B cell (primary cell): ENCODE data around the gene IL17RC. TPM values are rescaled to one million over a fixed set of nuclear protein-coding genes. Genes with fewer than 3 reads are reported as not detected.
"Not testable (repeated sequence)": the region's sequence is repeated elsewhere in the genome, so short reads cannot be mapped to it uniquely, and the experiment has no call there.

Experiments
- ATAC-seq: fragments of 200-7000 bp; cut with Tn5 transposase; one replicate; pipeline ENCODE4 v1.10.0; 2021; ENCODE audit warnings: low read depth, mild to moderate bottlenecking, moderate number of reproducible peaks, moderate library complexity
- CTCF ChIA-PET: fragments of 350-600 bp; sonication (Branson Sonifier 250); formaldehyde crosslinking; loops from one replicate; lab custom pipeline; 2021; ENCODE audit warnings: antibody characterized with exemption, inconsistent platforms; lab: Charles Lee
- POLR2A ChIA-PET: fragments of 350-600 bp; sonication (Branson Sonifier 250); formaldehyde crosslinking; loops from one replicate; lab custom pipeline; 2021; ENCODE audit warnings: antibody characterized with exemption; lab: Charles Lee
- DNase-seq: peaks from one replicate; pipeline ENCODE4 v3.0.0; 2013
- H2AFZ ChIP-seq: 2 replicates; pipeline ENCODE4 v1.6.1; 2012; ENCODE audit warnings: mild to moderate bottlenecking, low read depth, low read length; ENCODE audit not compliant: insufficient read depth, poor library complexity, severe bottlenecking
- H3K27ac ChIP-seq, 2 donors: 1 replicate in 1 of 2; 2 replicates in 1 of 2; pipeline ENCODE4 v1.5.1; 2012 to 2013; ENCODE audit warnings: low read length in 2 of 2, mild to moderate bottlenecking in 2 of 2, moderate library complexity in 1 of 2
- H3K27me3 ChIP-seq, 4 experiments: fragments of 200-600 bp in 1 of 4; sonication (generic) in 1 of 4; replicated peaks in 1 of 4; 1 replicate in 2 of 4; 2 replicates in 2 of 4; pipeline versions ENCODE4 v1.6.1 to v1.7.0; 2013 to 2016; ENCODE audit warnings: low read length in 3 of 4, mild to moderate bottlenecking in 2 of 4, mixed read lengths in 1 of 4, moderate library complexity in 1 of 4; ENCODE audit not compliant: insufficient read depth in 4 of 4, control insufficient read depth in 3 of 4; ENCODE audit errors: control extremely low read depth in 1 of 4
- H3K36me3 ChIP-seq, 2 experiments: replicated peaks in 1 of 2; 1 replicate in 1 of 2; 2 replicates in 1 of 2; pipeline versions ENCODE4 v1.6.1 to v1.7.1; 2013; ENCODE audit warnings: low read length in 1 of 2; ENCODE audit not compliant: insufficient read depth in 2 of 2, control insufficient read depth in 1 of 2; ENCODE audit errors: control extremely low read depth in 1 of 2, extremely low read depth in 1 of 2
- H3K4me1 ChIP-seq, 2 donors: fragments of 200-600 bp in 1 of 2; sonication (generic) in 1 of 2; 1 replicate in 1 of 2; 2 replicates in 1 of 2; pipeline versions ENCODE4 v1.5.1 to v1.6.1; 2013 to 2017; ENCODE audit warnings: low read length in 2 of 2; ENCODE audit not compliant: control insufficient read depth in 2 of 2, insufficient read depth in 2 of 2
- H3K4me2 ChIP-seq: replicated peaks from 2 replicates; pipeline ENCODE3; 2012; ENCODE audit warnings: mild to moderate bottlenecking, low read depth, low read length; ENCODE audit not compliant: poor library complexity, severe bottlenecking
- H3K4me3 ChIP-seq, 5 experiments: fragments of 200-600 bp in 1 of 5; sonication (generic) in 1 of 5; 1 replicate in 3 of 5; 2 replicates in 2 of 5; pipeline versions ENCODE4 v1.5.1 to v1.7.0; 2011 to 2016; ENCODE audit warnings: low read length in 4 of 5, mild to moderate bottlenecking in 4 of 5, low read depth in 2 of 5, control low read depth in 1 of 5, moderate library complexity in 1 of 5; ENCODE audit not compliant: insufficient read depth in 1 of 5; ENCODE audit errors: control extremely low read depth in 1 of 5, extremely low read depth in 1 of 5
- H3K79me2 ChIP-seq: fragments of 200-600 bp; sonication (generic); one replicate; pipeline ENCODE4 v1.6.0; 2016; ENCODE audit warnings: low read length; ENCODE audit not compliant: control insufficient read depth, insufficient read depth
- H3K9ac ChIP-seq: fragments of 200-600 bp; sonication (generic); 2 replicates; pipeline ENCODE4 v1.6.1; 2017; ENCODE audit warnings: mild to moderate bottlenecking, low read length, moderate library complexity
- H3K9me3 ChIP-seq, 3 donors: one replicate each; pipeline versions ENCODE4 v1.6.1 to v1.7.1; 2013; ENCODE audit warnings: low read length in 2 of 3; ENCODE audit not compliant: control insufficient read depth in 2 of 3, insufficient read depth in 1 of 3; ENCODE audit errors: control extremely low read depth in 1 of 3
- H4K20me1 ChIP-seq: 2 replicates; pipeline ENCODE4 v1.6.0; 2012; ENCODE audit warnings: mild to moderate bottlenecking, low read length; ENCODE audit not compliant: insufficient read depth, control insufficient read depth, poor library complexity, severe bottlenecking
- H3K27ac Mint-ChIP-seq: one replicate; pipeline ENCODE4 v1.8.0; 2021; ENCODE audit warnings: mixed read lengths
- H3K27me3 Mint-ChIP-seq: one replicate; pipeline ENCODE4 v1.8.0; 2021; ENCODE audit warnings: mixed read lengths
- H3K4me1 Mint-ChIP-seq: one replicate; pipeline ENCODE4 v1.8.0; 2021; ENCODE audit warnings: mixed read lengths
- H3K4me3 Mint-ChIP-seq: one replicate; pipeline ENCODE4 v1.8.0; 2021; ENCODE audit warnings: mixed read lengths
- H3K9me3 Mint-ChIP-seq: one replicate; pipeline ENCODE4 v1.8.0; 2022; ENCODE audit warnings: mixed read lengths; ENCODE audit not compliant: insufficient read depth
- CTCF ChIP-seq: fragments of 200-600 bp; IDR thresholded peaks from one replicate; pipeline ENCODE4 v1.8.0; 2022; ENCODE audit warnings: antibody characterized with exemption, mild to moderate bottlenecking
- EZH2 ChIP-seq: IDR thresholded peaks from 2 replicates; pipeline ENCODE4 v1.6.1; 2012; ENCODE audit warnings: borderline replicate concordance, low read depth, mild to moderate bottlenecking, moderate library complexity, low read length; ENCODE audit not compliant: insufficient read depth, poor library complexity, severe bottlenecking
- WGBS: methylation state at CpG from one replicate; pipeline ENCODE4 v1.1.5; 2013; ENCODE audit warnings: missing lambda C conversion rate; ENCODE audit not compliant: insufficient coverage; 5-methylcytosine and 5-hydroxymethylcytosine counted together
- intact Hi-C: fragments of 100-400 bp; cut with micrococcal nuclease; formaldehyde crosslinking; loops from one replicate; pipeline ENCODE4 v1.10.0; 2022
- polyA plus RNA-seq: library from polyadenylated mRNA; depleted of rRNA; stranded (reverse); fragments of >200 nt; gene quantifications from 2 replicates; pipeline ENCODE4 v1.2.3, GENCODE V29; 2012
- total RNA-seq, 2 donors: library from RNA; stranded (reverse); fragments of 120-200 nt in 1 of 2; gene quantifications; 1 replicate in 1 of 2; 2 replicates in 1 of 2; pipeline versions ENCODE4 v1.2.3 to v1.2.4, GENCODE V29; 2013 to 2022

Gene IL17RC
- total and polyA plus RNA-seq, 2 donors (not counting 1 experiment from before 2014, with no cell fraction given) = 0.25 to 0.98 TPM

- Histone ChIP-seq H3K4me3 (peak overlapping the region; percentile 81 to 99 (median 98)), H3K9ac (peak overlapping the region; percentile 100), H2AFZ (peak overlapping the region; percentile 83), H3K27ac (peak overlapping the region; percentile 100), H3K9me3 (no peaks in the 10 kb centered on the region), H4K20me1 (no peaks in the 10 kb centered on the region), H3K27me3 (no peaks in the 10 kb centered on the region), H3K4me2 (peak overlapping the region; percentile 75), H3K36me3 (peaks cover 3 to 16% of the 10 kb centered on the region in 2 experiments), H3K79me2 (peaks cover 46% of the 10 kb centered on the region), H3K4me1 (peaks cover 17 to 28% of the 10 kb centered on the region in 2 donors)
- no peak for ATAC-seq
- ChIA-PET CTCF (interaction anchor here (1.6 to 2.9 kb wide), 3 partner anchors 21 to 164 kb away, joined by 4 to 15 read pairs (median 6); partner anchors contain the start of gene CRELD1), POLR2A (interaction anchor here (0.9 to 3.1 kb wide), 9 partner anchors 42 to 494 kb away, joined by 3 to 19 read pairs (median 4); partner anchors contain the start of genes ARPC4, BRPF1, CRELD1 and MTMR14)
- Mint-ChIP-seq H3K27me3 (no peaks in the 10 kb centered on the region), H3K27ac (peak overlapping the region; percentile 99), H3K4me1 (peaks cover 41% of the 10 kb centered on the region), H3K4me3 (peak overlapping the region; percentile 99), H3K9me3 (no peaks in the 10 kb centered on the region)
- intact Hi-C loops = loop anchor here (1.0 to 5.0 kb wide), 3 partner anchors 55 to 430 kb away; partner anchors contain the start of genes SEC13 and TATDN2
- 0% methylated on average over 5 of the region's 12 CpGs for WGBS
- TF ChIP-seq CTCF (no peak), EZH2 (no peak)
- DNase-seq = no peak
Measured at GRCh38 chr3:9891072-9891622, 25.8 kb upstream of the IL17RC start.

- Histone ChIP-seq H3K9ac (no peak overlapping the region), H3K36me3 (peaks cover 3 to 16% of the 10 kb centered on the region in 2 experiments), H3K4me2 (no peak overlapping the region), H2AFZ (no peak overlapping the region), H3K4me1 (peaks cover 17 to 28% of the 10 kb centered on the region in 2 donors), H3K79me2 (peaks cover 69% of the 10 kb centered on the region), H3K27me3 (no peaks in the 10 kb centered on the region), H3K9me3 (no peaks in the 10 kb centered on the region), H4K20me1 (no peaks in the 10 kb centered on the region), H3K4me3 (no peak overlapping the region), H3K27ac (peak overlapping the region; percentile 21 to 73)
- no peaks in the 10 kb centered on the region for H3K27me3 Mint-ChIP-seq
- H3K27ac Mint-ChIP-seq = peak overlapping the region; percentile 12
- ATAC-seq (no peak), DNase-seq (no peak)
- no peaks in the 10 kb centered on the region for H3K9me3 Mint-ChIP-seq
- peak overlapping the region; percentile 5 for H3K4me3 Mint-ChIP-seq
- ChIA-PET POLR2A (no interaction called here), CTCF (interaction anchor here (0.9 kb wide), 1 partner anchor 845 kb away, joined by 3 read pairs; no protein-coding TSS in a partner anchor)
- intact Hi-C loops = loop anchor here (5.0 kb wide), 1 partner anchor 354 kb away; the partner anchor contains the start of gene TATDN2
- H3K4me1 Mint-ChIP-seq = peaks cover 46% of the 10 kb centered on the region
- 89% methylated on average over 1 of the region's 1 CpG for WGBS
- no peak for TF ChIP-seq CTCF
- TF ChIP-seq EZH2 = no peak
Measured at GRCh38 chr3:9893739-9894138, 23.2 kb upstream of the IL17RC start.

- H3K9me3 ChIP-seq, H2AFZ ChIP-seq, ATAC-seq, H3K4me2 ChIP-seq, H3K9ac ChIP-seq, H3K9me3 Mint-ChIP-seq, H3K4me3 Mint-ChIP-seq, H3K27ac Mint-ChIP-seq, POLR2A ChIA-PET, DNase-seq, intact Hi-C loops, H3K27me3 Mint-ChIP-seq, H3K27me3 ChIP-seq, H4K20me1 ChIP-seq, H3K4me3 ChIP-seq: not testable (repeated sequence)
- peaks cover 81% of the 10 kb centered on the region for H3K79me2 ChIP-seq
- WGBS = 100% methylated on average over 3 of the region's 3 CpGs
- CTCF ChIA-PET = interaction anchor here (0.7 kb wide), 1 partner anchor 37 kb away, joined by 3 read pairs; no protein-coding TSS in a partner anchor
- H3K4me1 ChIP-seq = peaks cover 14 to 22% of the 10 kb centered on the region in 2 donors
- H3K27ac ChIP-seq = peak overlapping the region in 1 of 2 donors; percentile 42
- H3K36me3 ChIP-seq = peaks cover 3 to 16% of the 10 kb centered on the region in 2 experiments
- H3K4me1 Mint-ChIP-seq = peaks cover 38% of the 10 kb centered on the region
Measured at GRCh38 chr3:9895715-9896114, 21.2 kb upstream of the IL17RC start.
